Measurements from ENCODE around the gene WDR33. TPM values are rescaled to one million over a fixed set of nuclear protein-coding genes. Genes with fewer than 3 reads are reported as not detected.
"Not testable (repeated sequence)": the region's sequence is repeated elsewhere in the genome, so short reads cannot be mapped to it uniquely, and the experiment has no call there.

Gene WDR33
- total RNA-seq, 1 donor from 2014 or later = 52.1 TPM

- H3K27ac Mint-ChIP-seq (ENCODE audit: unreplicated experiment) = no peak overlapping the region
- no peak for DNase-seq (ENCODE audit: low spot score)
- peaks cover 6% of the 10 kb centered on the region for H3K36me3 Mint-ChIP-seq (ENCODE audit: low read depth, unreplicated experiment)
- TF ChIP-seq CTCF (IDR thresholded peaks at IDR 0.05; ENCODE audit: unreplicated experiment) = no peak
- H3K4me3 Mint-ChIP-seq (ENCODE audit: unreplicated experiment) = no peak overlapping the region
- H3K4me1 Mint-ChIP-seq (ENCODE audit: unreplicated experiment) = no peaks in the 10 kb centered on the region
- no peaks in the 10 kb centered on the region for H3K27me3 Mint-ChIP-seq (ENCODE audit: unreplicated experiment)
- no peaks in the 10 kb centered on the region for H3K9me3 Mint-ChIP-seq (ENCODE audit: unreplicated experiment)
Measured at GRCh38 chr2:127820080-127820668, 9.2 kb upstream of the WDR33 start.

GRCh38 chr2:127818794-127819425 is 7.9 kb upstream of the WDR33 start:
- Mint-ChIP-seq H3K36me3 (ENCODE audit: low read depth, unreplicated experiment) (peaks cover 6% of the 10 kb centered on the region), H3K4me1 (ENCODE audit: unreplicated experiment) (no peaks in the 10 kb centered on the region), H3K27me3 (ENCODE audit: unreplicated experiment) (no peaks in the 10 kb centered on the region), H3K27ac (ENCODE audit: unreplicated experiment) (no peak overlapping the region), H3K4me3 (ENCODE audit: unreplicated experiment) (peak overlapping the region; percentile 3), H3K9me3 (ENCODE audit: unreplicated experiment) (no peaks in the 10 kb centered on the region)
- TF ChIP-seq CTCF (IDR thresholded peaks at IDR 0.05; ENCODE audit: unreplicated experiment) = no peak
- no peak for DNase-seq (ENCODE audit: low spot score)

- no peaks in the 10 kb centered on the region for H3K27me3 Mint-ChIP-seq (ENCODE audit: unreplicated experiment)
- H3K36me3 Mint-ChIP-seq (ENCODE audit: low read depth, unreplicated experiment) = peaks cover 6% of the 10 kb centered on the region
- H3K4me3 Mint-ChIP-seq (ENCODE audit: unreplicated experiment) = no peak overlapping the region
- no peak for DNase-seq (ENCODE audit: low spot score)
- no peaks in the 10 kb centered on the region for H3K9me3 Mint-ChIP-seq (ENCODE audit: unreplicated experiment)
- no peak for TF ChIP-seq CTCF (IDR thresholded peaks at IDR 0.05; ENCODE audit: unreplicated experiment)
- no peaks in the 10 kb centered on the region for H3K4me1 Mint-ChIP-seq (ENCODE audit: unreplicated experiment)
- no peak overlapping the region for H3K27ac Mint-ChIP-seq (ENCODE audit: unreplicated experiment)
Measured at GRCh38 chr2:127818241-127818640, 7.3 kb upstream of the WDR33 start.

GRCh38 chr2:127814677-127815076 is 3.7 kb upstream of the WDR33 start:
- Mint-ChIP-seq H3K4me1 (ENCODE audit: unreplicated experiment) (peaks cover 14% of the 10 kb centered on the region), H3K9me3 (ENCODE audit: unreplicated experiment) (no peaks in the 10 kb centered on the region), H3K27ac (ENCODE audit: unreplicated experiment) (no peak overlapping the region), H3K27me3 (ENCODE audit: unreplicated experiment) (peaks cover 9% of the 10 kb centered on the region), H3K4me3 (ENCODE audit: unreplicated experiment) (no peak overlapping the region), H3K36me3 (ENCODE audit: low read depth, unreplicated experiment) (peaks cover 11% of the 10 kb centered on the region)
- DNase-seq (ENCODE audit: low spot score) = no peak
- no peak for TF ChIP-seq CTCF (IDR thresholded peaks at IDR 0.05; ENCODE audit: unreplicated experiment)

GRCh38 chr2:127812441-127812840 is 1.5 kb upstream of the WDR33 start:
- peaks cover 16% of the 10 kb centered on the region for H3K4me1 Mint-ChIP-seq (ENCODE audit: unreplicated experiment)
- not testable (repeated sequence) for H3K4me3 Mint-ChIP-seq (ENCODE audit: unreplicated experiment); H3K9me3 Mint-ChIP-seq (ENCODE audit: unreplicated experiment); DNase-seq (ENCODE audit: low spot score); H3K27ac Mint-ChIP-seq (ENCODE audit: unreplicated experiment)
- peaks cover 12% of the 10 kb centered on the region for H3K27me3 Mint-ChIP-seq (ENCODE audit: unreplicated experiment)
- peaks cover 11% of the 10 kb centered on the region for H3K36me3 Mint-ChIP-seq (ENCODE audit: low read depth, unreplicated experiment)
